ENCODE results near the gene EPHB1.

The EPHB1 gene

DNA sequence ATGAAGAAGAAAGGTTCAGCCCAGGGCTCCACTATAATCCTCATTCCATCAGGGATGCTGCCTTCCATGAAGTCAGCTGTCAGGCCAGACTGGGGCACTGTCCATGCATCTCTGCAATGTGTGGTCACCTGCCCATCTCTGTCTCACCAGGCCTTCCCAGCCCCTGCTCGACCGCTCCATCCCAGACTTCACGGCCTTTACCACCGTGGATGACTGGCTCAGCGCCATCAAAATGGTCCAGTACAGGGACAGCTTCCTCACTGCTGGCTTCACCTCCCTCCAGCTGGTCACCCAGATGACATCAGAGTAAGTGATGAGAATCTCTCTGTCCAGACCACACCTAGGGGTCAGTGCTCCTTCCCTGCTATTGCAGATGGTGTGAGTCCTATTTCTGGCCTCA lies 454.1 kb downstream of the EPHB1 start:
- no peak overlapping the region for H3K23ac ChIP-seq (ENCODE audit: low read length)
- H3K56ac ChIP-seq (ENCODE audit: low read length): no peak overlapping the region
- no peak overlapping the region for H3K9ac ChIP-seq (ENCODE audit: low read length)
- no peaks in the 10 kb centered on the region for H3K79me2 ChIP-seq (ENCODE audit: control insufficient read depth, insufficient read depth, low read length)
- no peak overlapping the region for H2BK15ac ChIP-seq (replicated peaks; ENCODE audit: low read depth)
- no peak overlapping the region for H3K4me3 ChIP-seq (ENCODE audit: low read length)
- H3K36me3 ChIP-seq (ENCODE audit: control insufficient read depth, insufficient read depth, low read length): no peaks in the 10 kb centered on the region
- H3K4me1 ChIP-seq (ENCODE audit: control insufficient read depth, low read depth, low read length): no peaks in the 10 kb centered on the region
- DNase-seq: no peak
- no peak overlapping the region for H4K8ac ChIP-seq (ENCODE audit: low read depth, low read length)
- no peak overlapping the region for H3K4ac ChIP-seq (ENCODE audit: low read depth, low read length)
- H2BK120ac ChIP-seq (ENCODE audit: low read depth, low read length): no peak overlapping the region
- H2AK5ac ChIP-seq (ENCODE audit: low read length): no peak overlapping the region
- no CpG with 5 or more reads among the region's 5 CpGs for WGBS (ENCODE audit: extremely low coverage, insufficient coverage, low lambda C conversion rate)
- H2BK5ac ChIP-seq (ENCODE audit: low read length): no peak overlapping the region
- no peak overlapping the region for H3K18ac ChIP-seq (ENCODE audit: low read length)
- no peaks in the 10 kb centered on the region for H3K79me1 ChIP-seq (ENCODE audit: low read length)
- no peaks in the 10 kb centered on the region for H3K27me3 ChIP-seq (ENCODE audit: insufficient read depth, low read length, poor library complexity)
- H3K27ac ChIP-seq (ENCODE audit: low read depth, low read length): no peak overlapping the region
- H3K4me2 ChIP-seq (ENCODE audit: low read length): no peak overlapping the region
- H4K5ac ChIP-seq (ENCODE audit: low read length): no peak overlapping the region

DNA sequence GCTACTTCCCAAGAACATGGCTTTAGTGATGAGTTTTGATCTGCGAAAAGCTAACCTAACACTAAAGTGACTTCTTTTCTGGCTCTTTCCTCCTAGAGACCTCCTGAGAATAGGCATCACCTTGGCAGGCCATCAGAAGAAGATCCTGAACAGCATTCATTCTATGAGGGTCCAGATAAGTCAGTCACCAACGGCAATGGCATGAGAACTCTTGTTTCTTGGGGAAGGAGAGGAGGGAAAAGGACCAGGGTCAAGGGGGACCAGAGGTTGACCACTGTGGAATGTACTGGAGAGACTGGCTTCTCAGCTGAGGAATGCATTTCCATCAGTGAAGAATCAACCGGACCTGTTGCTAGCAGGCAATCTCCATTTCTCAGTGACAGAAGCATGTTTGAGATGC lies 463.9 kb downstream of the EPHB1 start:
- Histone ChIP-seq H2BK5ac (ENCODE audit: low read length) (peak overlapping the region; percentile 4), H3K79me2 (ENCODE audit: control insufficient read depth, insufficient read depth, low read length) (no peaks in the 10 kb centered on the region), H3K4me2 (ENCODE audit: low read length) (no peak overlapping the region), H3K27ac (ENCODE audit: low read depth, low read length) (no peak overlapping the region), H3K4ac (ENCODE audit: low read depth, low read length) (peak overlapping the region; percentile 20), H3K79me1 (ENCODE audit: low read length) (no peaks in the 10 kb centered on the region), H3K4me3 (ENCODE audit: low read length) (no peak overlapping the region), H2BK15ac (replicated peaks; ENCODE audit: low read depth) (no peak overlapping the region), H3K56ac (ENCODE audit: low read length) (no peak overlapping the region), H4K8ac (ENCODE audit: low read depth, low read length) (no peak overlapping the region), H3K36me3 (ENCODE audit: control insufficient read depth, insufficient read depth, low read length) (no peaks in the 10 kb centered on the region), H2BK120ac (ENCODE audit: low read depth, low read length) (no peak overlapping the region), H4K5ac (ENCODE audit: low read length) (no peak overlapping the region), H3K23ac (ENCODE audit: low read length) (no peak overlapping the region), H3K4me1 (ENCODE audit: control insufficient read depth, low read depth, low read length) (peaks cover 4% of the 10 kb centered on the region), H3K18ac (ENCODE audit: low read length) (peak overlapping the region; percentile 18), H2AK5ac (ENCODE audit: low read length) (peak overlapping the region; percentile 14), H3K27me3 (ENCODE audit: insufficient read depth, low read length, poor library complexity) (no peaks in the 10 kb centered on the region), H3K9ac (ENCODE audit: low read length) (no peak overlapping the region)
- no CpG with 5 or more reads among the region's 3 CpGs for WGBS (ENCODE audit: extremely low coverage, insufficient coverage, low lambda C conversion rate)
- no peak for DNase-seq

DNA sequence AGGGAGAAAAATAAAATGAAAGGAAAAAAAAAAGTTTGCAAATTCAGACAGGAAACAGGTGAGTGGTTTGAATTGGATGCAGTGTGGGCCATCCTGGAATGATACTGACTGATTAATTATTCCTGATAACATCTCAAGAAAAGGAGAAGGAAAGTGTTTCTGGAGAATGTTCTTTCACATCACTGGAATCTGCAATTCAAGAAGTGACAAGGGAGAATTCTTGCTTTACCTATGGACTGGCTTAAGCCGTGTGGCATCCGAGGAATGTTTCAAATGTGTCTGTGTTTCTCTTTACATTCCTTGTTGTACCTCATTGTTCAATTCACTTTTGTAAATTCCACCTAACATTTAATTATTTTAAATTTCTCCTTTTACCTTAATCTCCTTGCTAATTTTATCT lies 465.0 kb downstream of the EPHB1 start:
- H2AK5ac ChIP-seq (ENCODE audit: low read length): no peak overlapping the region
- H3K9ac ChIP-seq (ENCODE audit: low read length): no peak overlapping the region
- H3K27me3 ChIP-seq (ENCODE audit: insufficient read depth, low read length, poor library complexity): no peaks in the 10 kb centered on the region
- no peak overlapping the region for H4K5ac ChIP-seq (ENCODE audit: low read length)
- no peaks in the 10 kb centered on the region for H3K79me2 ChIP-seq (ENCODE audit: control insufficient read depth, insufficient read depth, low read length)
- no peak overlapping the region for H3K23ac ChIP-seq (ENCODE audit: low read length)
- no peak overlapping the region for H3K4me2 ChIP-seq (ENCODE audit: low read length)
- H3K79me1 ChIP-seq (ENCODE audit: low read length): no peaks in the 10 kb centered on the region
- H4K8ac ChIP-seq (ENCODE audit: low read depth, low read length): no peak overlapping the region
- no peak overlapping the region for H2BK120ac ChIP-seq (ENCODE audit: low read depth, low read length)
- peak overlapping the region; percentile 10 for H3K27ac ChIP-seq (ENCODE audit: low read depth, low read length)
- peaks cover 4% of the 10 kb centered on the region for H3K4me1 ChIP-seq (ENCODE audit: control insufficient read depth, low read depth, low read length)
- H3K4ac ChIP-seq (ENCODE audit: low read depth, low read length): no peak overlapping the region
- no peak overlapping the region for H3K18ac ChIP-seq (ENCODE audit: low read length)
- peak; percentile 93 for DNase-seq
- H3K56ac ChIP-seq (ENCODE audit: low read length): no peak overlapping the region
- no peaks in the 10 kb centered on the region for H3K36me3 ChIP-seq (ENCODE audit: control insufficient read depth, insufficient read depth, low read length)
- no CpG with 5 or more reads among the region's 2 CpGs for WGBS (ENCODE audit: extremely low coverage, insufficient coverage, low lambda C conversion rate)
- H3K4me3 ChIP-seq (ENCODE audit: low read length): no peak overlapping the region
- H2BK15ac ChIP-seq (replicated peaks; ENCODE audit: low read depth): no peak overlapping the region
- no peak overlapping the region for H2BK5ac ChIP-seq (ENCODE audit: low read length)

DNA sequence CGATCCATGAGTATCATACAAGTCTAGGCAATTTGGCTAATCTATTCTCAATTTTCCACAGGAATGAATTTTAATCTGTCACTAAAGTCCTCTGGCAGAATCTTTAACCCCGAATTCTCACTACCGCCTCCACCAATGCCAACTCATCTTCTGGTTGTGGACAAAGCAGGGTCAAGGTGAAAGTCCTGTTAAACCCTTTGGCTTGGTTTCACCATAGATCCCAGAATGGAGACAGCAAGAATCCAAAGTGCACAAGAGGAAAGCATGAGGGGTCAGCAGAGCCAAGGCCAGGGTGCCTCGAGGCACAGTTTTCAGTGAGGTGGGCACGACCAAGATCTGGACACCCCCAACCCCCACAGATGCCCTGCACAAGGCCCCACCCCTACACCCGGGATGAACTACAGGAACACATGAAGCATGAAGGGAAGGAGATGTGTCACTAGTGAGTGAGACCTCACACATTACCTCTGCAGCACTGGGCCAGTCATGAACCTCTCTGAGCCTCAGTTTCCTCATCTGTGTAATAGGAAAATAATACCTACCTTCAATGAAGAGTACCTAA lies 466.2 kb downstream of the EPHB1 start:
- Histone ChIP-seq H3K27me3 (ENCODE audit: insufficient read depth, low read length, poor library complexity) (no peaks in the 10 kb centered on the region), H3K36me3 (ENCODE audit: control insufficient read depth, insufficient read depth, low read length) (no peaks in the 10 kb centered on the region), H3K4me1 (ENCODE audit: control insufficient read depth, low read depth, low read length) (peaks cover 4% of the 10 kb centered on the region), H3K23ac (ENCODE audit: low read length) (no peak overlapping the region), H2BK120ac (ENCODE audit: low read depth, low read length) (no peak overlapping the region), H3K79me2 (ENCODE audit: control insufficient read depth, insufficient read depth, low read length) (no peaks in the 10 kb centered on the region), H2BK5ac (ENCODE audit: low read length) (no peak overlapping the region), H4K5ac (ENCODE audit: low read length) (no peak overlapping the region), H3K4me2 (ENCODE audit: low read length) (no peak overlapping the region), H3K27ac (ENCODE audit: low read depth, low read length) (no peak overlapping the region), H3K56ac (ENCODE audit: low read length) (no peak overlapping the region), H3K4me3 (ENCODE audit: low read length) (no peak overlapping the region), H4K8ac (ENCODE audit: low read depth, low read length) (no peak overlapping the region), H3K9ac (ENCODE audit: low read length) (no peak overlapping the region), H2BK15ac (replicated peaks; ENCODE audit: low read depth) (no peak overlapping the region), H3K4ac (ENCODE audit: low read depth, low read length) (no peak overlapping the region), H3K18ac (ENCODE audit: low read length) (no peak overlapping the region), H3K79me1 (ENCODE audit: low read length) (no peaks in the 10 kb centered on the region), H2AK5ac (ENCODE audit: low read length) (no peak overlapping the region)
- WGBS (ENCODE audit: extremely low coverage, insufficient coverage, low lambda C conversion rate): no CpG with 5 or more reads among the region's 6 CpGs
- no peak for DNase-seq

DNA sequence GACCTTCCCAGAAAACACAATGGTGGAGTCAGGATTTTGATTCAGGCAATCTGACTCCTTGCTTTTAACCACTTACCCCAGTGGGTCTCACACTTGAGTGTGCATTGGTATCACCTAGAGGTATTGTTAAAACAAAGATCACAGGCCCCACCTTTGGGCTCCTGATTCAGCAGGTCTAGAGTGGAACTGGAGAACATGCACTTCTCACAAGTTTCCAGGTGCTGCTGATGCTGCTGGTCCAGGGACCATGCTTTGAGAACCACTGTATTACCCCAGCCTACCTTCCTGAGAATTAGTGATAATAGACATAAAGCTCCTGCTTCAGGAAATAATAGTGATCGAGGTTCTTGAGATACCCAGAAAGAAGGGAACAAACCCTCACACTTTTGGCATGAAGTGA lies 466.9 kb downstream of the EPHB1 start:
- no peaks in the 10 kb centered on the region for H3K79me1 ChIP-seq (ENCODE audit: low read length)
- no peak overlapping the region for H2BK5ac ChIP-seq (ENCODE audit: low read length)
- no peak overlapping the region for H3K23ac ChIP-seq (ENCODE audit: low read length)
- H3K18ac ChIP-seq (ENCODE audit: low read length): no peak overlapping the region
- H3K4me3 ChIP-seq (ENCODE audit: low read length): no peak overlapping the region
- WGBS (ENCODE audit: extremely low coverage, insufficient coverage, low lambda C conversion rate): no CpG with 5 or more reads among the region's 1 CpG
- no peak overlapping the region for H2BK120ac ChIP-seq (ENCODE audit: low read depth, low read length)
- H3K36me3 ChIP-seq (ENCODE audit: control insufficient read depth, insufficient read depth, low read length): no peaks in the 10 kb centered on the region
- no peak overlapping the region for H4K5ac ChIP-seq (ENCODE audit: low read length)
- H3K9ac ChIP-seq (ENCODE audit: low read length): no peak overlapping the region
- no peak overlapping the region for H2AK5ac ChIP-seq (ENCODE audit: low read length)
- H3K4ac ChIP-seq (ENCODE audit: low read depth, low read length): no peak overlapping the region
- H3K4me1 ChIP-seq (ENCODE audit: control insufficient read depth, low read depth, low read length): peaks cover 4% of the 10 kb centered on the region
- H2BK15ac ChIP-seq (replicated peaks; ENCODE audit: low read depth): no peak overlapping the region
- DNase-seq: no peak
- no peaks in the 10 kb centered on the region for H3K79me2 ChIP-seq (ENCODE audit: control insufficient read depth, insufficient read depth, low read length)
- H3K56ac ChIP-seq (ENCODE audit: low read length): no peak overlapping the region
- no peak overlapping the region for H3K27ac ChIP-seq (ENCODE audit: low read depth, low read length)
- no peak overlapping the region for H4K8ac ChIP-seq (ENCODE audit: low read depth, low read length)
- no peaks in the 10 kb centered on the region for H3K27me3 ChIP-seq (ENCODE audit: insufficient read depth, low read length, poor library complexity)
- H3K4me2 ChIP-seq (ENCODE audit: low read length): no peak overlapping the region

DNA sequence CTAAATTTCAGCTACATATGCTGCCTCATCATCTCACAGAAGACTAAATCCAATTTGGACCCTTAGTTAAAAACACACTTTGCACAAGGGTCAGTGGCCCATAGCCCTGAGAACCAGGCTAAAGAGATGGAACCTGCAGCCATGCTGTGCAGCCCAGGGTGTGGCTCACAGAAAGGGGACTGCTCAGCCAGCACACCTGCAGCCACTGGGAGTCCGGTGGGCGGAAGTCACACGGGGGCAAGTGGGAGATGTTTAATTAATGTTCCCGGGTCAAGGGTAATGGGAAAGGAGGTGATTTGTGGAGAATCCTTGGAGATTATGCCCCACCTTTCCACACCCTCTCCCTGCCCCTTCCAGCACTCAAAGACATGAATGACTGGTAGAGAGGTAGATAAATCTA lies 467.4 kb downstream of the EPHB1 start:
- H4K8ac ChIP-seq (ENCODE audit: low read depth, low read length): no peak overlapping the region
- no peak overlapping the region for H3K56ac ChIP-seq (ENCODE audit: low read length)
- H3K23ac ChIP-seq (ENCODE audit: low read length): no peak overlapping the region
- DNase-seq: no peak
- H3K27me3 ChIP-seq (ENCODE audit: insufficient read depth, low read length, poor library complexity): no peaks in the 10 kb centered on the region
- H4K5ac ChIP-seq (ENCODE audit: low read length): no peak overlapping the region
- H3K27ac ChIP-seq (ENCODE audit: low read depth, low read length): no peak overlapping the region
- H3K79me1 ChIP-seq (ENCODE audit: low read length): no peaks in the 10 kb centered on the region
- no peak overlapping the region for H2AK5ac ChIP-seq (ENCODE audit: low read length)
- H3K79me2 ChIP-seq (ENCODE audit: control insufficient read depth, insufficient read depth, low read length): no peaks in the 10 kb centered on the region
- no peak overlapping the region for H2BK120ac ChIP-seq (ENCODE audit: low read depth, low read length)
- H3K4me1 ChIP-seq (ENCODE audit: control insufficient read depth, low read depth, low read length): peaks cover 4% of the 10 kb centered on the region
- H3K4ac ChIP-seq (ENCODE audit: low read depth, low read length): no peak overlapping the region
- H3K4me2 ChIP-seq (ENCODE audit: low read length): no peak overlapping the region
- H2BK15ac ChIP-seq (replicated peaks; ENCODE audit: low read depth): no peak overlapping the region
- H3K36me3 ChIP-seq (ENCODE audit: control insufficient read depth, insufficient read depth, low read length): no peaks in the 10 kb centered on the region
- WGBS (ENCODE audit: extremely low coverage, insufficient coverage, low lambda C conversion rate): no CpG with 5 or more reads among the region's 4 CpGs
- H3K9ac ChIP-seq (ENCODE audit: low read length): no peak overlapping the region
- no peak overlapping the region for H3K18ac ChIP-seq (ENCODE audit: low read length)
- no peak overlapping the region for H3K4me3 ChIP-seq (ENCODE audit: low read length)
- H2BK5ac ChIP-seq (ENCODE audit: low read length): no peak overlapping the region

Measured in mesendoderm (in vitro differentiated cells).